Subcutaneous adipose tissue (tissue), 4 donors: Measurements from ENCODE around the gene CD2AP. TPM values are rescaled to one million over a fixed set of nuclear protein-coding genes. Genes with fewer than 3 reads are reported as not detected.

ENCODE experiments used
- total RNA-seq, 4 donors: library from RNA; depleted of rRNA; stranded (reverse); fragments of >200 nt; gene quantifications; one replicate each; pipeline ENCODE4 v1.1.0, GENCODE V29; 2016
- TF ChIP-seq, protein P1 (sequence below): fragments of 450-650 bp; IDR thresholded peaks from one replicate; pipeline ENCODE4 v1.5.1; 2016; ENCODE audit warnings: low read depth, mild to moderate bottlenecking, control low read depth, antibody characterized with exemption, moderate library complexity

Gene CD2AP
- total RNA-seq, 4 donors from 2014 or later: 22.2 to 30.8 (median 26.0) TPM

DNA sequence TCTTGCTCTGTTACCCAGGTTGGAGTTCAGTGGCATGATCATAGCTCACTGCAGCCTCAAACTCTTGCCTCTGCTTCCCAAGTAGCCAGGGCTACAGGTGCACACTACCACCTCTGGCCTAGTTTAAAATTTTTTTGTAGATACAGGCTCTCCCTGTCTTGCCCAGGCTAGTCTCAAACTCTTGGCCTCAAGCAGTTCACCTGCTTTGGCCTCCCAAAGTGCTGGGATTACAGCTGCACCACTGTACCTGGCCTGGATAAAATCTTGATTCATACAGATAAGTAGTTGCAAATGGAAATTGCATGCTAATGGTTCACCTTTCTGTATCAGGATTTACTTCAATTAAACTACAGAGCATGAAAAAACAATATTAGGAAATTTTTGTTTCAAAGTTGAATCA lies 4.2 kb downstream of the CD2AP start:
- TF ChIP-seq, protein P1, sequence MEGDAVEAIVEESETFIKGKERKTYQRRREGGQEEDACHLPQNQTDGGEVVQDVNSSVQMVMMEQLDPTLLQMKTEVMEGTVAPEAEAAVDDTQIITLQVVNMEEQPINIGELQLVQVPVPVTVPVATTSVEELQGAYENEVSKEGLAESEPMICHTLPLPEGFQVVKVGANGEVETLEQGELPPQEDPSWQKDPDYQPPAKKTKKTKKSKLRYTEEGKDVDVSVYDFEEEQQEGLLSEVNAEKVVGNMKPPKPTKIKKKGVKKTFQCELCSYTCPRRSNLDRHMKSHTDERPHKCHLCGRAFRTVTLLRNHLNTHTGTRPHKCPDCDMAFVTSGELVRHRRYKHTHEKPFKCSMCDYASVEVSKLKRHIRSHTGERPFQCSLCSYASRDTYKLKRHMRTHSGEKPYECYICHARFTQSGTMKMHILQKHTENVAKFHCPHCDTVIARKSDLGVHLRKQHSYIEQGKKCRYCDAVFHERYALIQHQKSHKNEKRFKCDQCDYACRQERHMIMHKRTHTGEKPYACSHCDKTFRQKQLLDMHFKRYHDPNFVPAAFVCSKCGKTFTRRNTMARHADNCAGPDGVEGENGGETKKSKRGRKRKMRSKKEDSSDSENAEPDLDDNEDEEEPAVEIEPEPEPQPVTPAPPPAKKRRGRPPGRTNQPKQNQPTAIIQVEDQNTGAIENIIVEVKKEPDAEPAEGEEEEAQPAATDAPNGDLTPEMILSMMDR: no peak

DNA sequence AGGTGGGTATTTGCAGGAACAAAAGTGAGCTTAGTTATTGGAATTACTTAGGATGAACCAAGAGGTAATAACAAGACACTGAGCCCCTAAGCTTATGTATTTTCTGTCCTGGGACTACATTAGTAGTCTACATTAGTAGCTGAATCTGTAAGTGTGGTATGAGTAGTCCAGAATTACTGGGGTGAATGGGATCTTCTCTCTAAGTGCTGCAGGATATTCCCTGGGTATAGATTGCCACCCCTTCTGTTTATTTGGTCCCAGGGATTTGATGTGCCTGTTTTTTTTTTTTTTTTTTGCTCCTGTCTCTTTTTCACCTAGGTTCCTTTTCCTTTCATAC lies 5.9 kb downstream of the CD2AP start:
- TF ChIP-seq, protein P1: no peak

DNA sequence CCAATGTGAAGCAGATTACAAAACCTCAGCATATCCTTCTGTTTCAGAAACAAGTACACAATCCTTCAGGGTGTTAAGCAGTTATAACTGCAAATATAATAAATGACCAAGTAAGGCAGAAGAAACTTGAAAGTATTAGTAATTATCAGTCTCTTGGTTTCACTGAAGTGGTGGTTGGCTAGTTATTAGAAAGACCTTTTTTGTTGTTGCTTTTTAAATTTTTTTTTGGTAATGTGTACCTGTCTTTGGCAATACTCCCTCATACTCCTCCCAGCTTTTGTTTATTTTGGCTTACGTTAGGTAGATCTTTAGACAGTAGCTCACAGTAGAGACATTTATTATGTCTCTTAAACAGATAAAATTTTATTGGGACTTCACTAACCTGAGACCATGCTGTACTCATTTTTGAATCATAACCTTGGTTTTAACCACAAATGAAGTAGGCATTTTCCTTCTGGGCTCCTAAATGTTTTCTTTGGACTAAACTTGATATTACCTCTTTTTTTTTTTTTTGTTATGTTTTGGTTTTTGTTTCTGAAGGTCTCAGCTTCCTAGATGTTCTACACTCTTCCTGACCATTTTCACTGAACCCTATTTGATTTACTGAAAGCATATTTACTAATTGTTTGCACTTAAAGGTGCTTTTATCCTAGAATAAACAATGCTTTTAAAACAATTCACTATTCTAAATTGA lies 6.4 kb downstream of the CD2AP start:
- TF ChIP-seq, protein P1: no peak

DNA sequence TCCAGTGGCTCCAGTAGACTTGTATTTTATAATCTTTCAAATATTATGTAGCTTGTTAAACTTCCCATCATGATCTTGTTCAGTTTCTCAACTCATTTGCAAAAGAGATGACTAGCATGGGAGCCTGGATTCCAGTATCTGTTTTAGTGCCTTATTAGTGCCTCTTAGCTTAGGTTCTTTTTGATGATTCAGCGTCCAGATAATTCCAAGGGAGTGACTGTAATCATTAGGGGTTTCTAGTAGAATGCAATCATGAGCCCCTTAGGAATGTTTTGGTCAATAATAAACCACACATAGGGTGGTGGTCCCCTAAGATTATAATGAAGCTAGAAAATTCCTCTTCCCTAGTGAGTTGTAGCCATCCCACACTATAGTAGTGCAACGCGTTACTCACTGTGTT lies 7.0 kb downstream of the CD2AP start:
- TF ChIP-seq, protein P1: no peak

DNA sequence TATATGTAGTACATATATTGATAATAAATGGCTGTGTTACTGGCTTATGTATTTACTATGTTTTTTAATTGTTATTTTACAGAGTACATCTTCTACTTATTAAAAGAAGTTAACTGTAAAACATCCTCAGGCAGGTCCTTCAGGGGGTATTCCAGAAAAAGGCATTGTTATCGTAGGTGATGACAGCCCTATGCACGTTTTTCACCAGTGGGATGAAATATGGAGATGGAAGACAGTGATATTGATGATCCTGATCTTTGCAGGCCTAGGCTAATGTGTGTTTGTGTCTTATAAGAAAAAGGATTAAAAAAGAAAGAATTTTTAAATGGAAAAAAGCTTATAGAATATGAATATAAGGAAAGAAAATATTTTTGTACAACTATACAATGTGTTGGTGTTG lies 7.5 kb downstream of the CD2AP start:
- TF ChIP-seq, protein P1: no peak

- TF ChIP-seq, protein P1: no peak
Observed at GRCh38 chr6:47485491-47486135, 8.0 kb downstream of the CD2AP start.

DNA sequence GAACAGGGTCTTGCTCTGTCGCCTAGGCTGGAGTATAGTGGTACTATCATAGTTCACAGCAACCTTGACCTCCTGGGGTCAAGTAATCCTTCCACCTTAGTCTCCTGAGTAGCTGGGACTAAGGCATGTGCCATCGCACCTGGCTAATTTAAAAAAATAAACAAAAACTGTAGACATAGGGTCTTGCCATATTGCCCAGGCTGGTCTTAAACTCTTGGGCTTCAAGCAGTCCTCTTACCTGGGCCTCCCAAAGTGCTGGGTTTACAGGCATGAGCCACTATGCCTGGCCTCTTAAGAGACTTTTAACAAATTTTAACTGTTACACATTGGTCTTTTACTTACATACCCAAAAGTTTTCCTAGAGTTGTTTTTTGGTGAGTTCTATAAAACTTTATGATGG lies 12.4 kb downstream of the CD2AP start:
- TF ChIP-seq, protein P1: no peak
